Fibroblast of lung (primary cell): ENCODE measurements around the gene SLC25A33.

Experiments used
- CTCF ChIP-seq, 2 donors: IDR thresholded peaks in 1 of 2; conservative IDR thresholded peaks in 1 of 2; 1 replicate in 1 of 2; 2 replicates in 1 of 2; pipeline ENCODE4 v1.5.1; 2011 to 2012; ENCODE audit warnings: low read length in 2 of 2, control low read depth in 1 of 2, inconsistent platforms in 1 of 2, low read depth in 1 of 2, mild to moderate bottlenecking in 1 of 2
- EZH2 ChIP-seq: IDR thresholded peaks from 2 replicates; pipeline ENCODE4 v1.5.1; 2012; ENCODE audit warnings: low read length, control low read depth, mild to moderate bottlenecking; ENCODE audit errors: missing control alignments

GRCh38 chr1:9611716-9612115 lies 72.5 kb downstream of the SLC25A33 start:
- TF ChIP-seq CTCF (conservative IDR thresholded peaks at IDR 0.05 in 1 of 2, IDR thresholded peaks at IDR 0.05 in 1 of 2; ENCODE audit: low read depth in 1 of 2, low read length in 2 of 2) (no peak), EZH2 (no peak)
